SK-N-SH treated with all-trans-retinoic acid at 6 μM for 48 hours (cell line): ENCODE results near the gene GABBR1.

Experiments used
- RARB ChIP-seq: fragments of 250-450 bp; sonication (Bioruptor Pico); IDR thresholded peaks from 2 replicates; pipeline ENCODE4 v1.8.0; 2021; ENCODE audit warnings: mild to moderate bottlenecking, moderate library complexity
- TF ChIP-seq, protein P1 (sequence below): fragments of 250-450 bp; sonication (Bioruptor Pico); IDR thresholded peaks from 2 replicates; pipeline ENCODE4 v1.5.0; 2020; ENCODE audit warnings: mild to moderate bottlenecking, moderate library complexity
- TF ChIP-seq, protein P2 (sequence below): fragments of 250-450 bp; sonication (Bioruptor Pico); IDR thresholded peaks from 2 replicates; pipeline ENCODE4 v1.8.0; 2020; ENCODE audit warnings: mild to moderate bottlenecking, moderate library complexity, borderline replicate concordance

DNA sequence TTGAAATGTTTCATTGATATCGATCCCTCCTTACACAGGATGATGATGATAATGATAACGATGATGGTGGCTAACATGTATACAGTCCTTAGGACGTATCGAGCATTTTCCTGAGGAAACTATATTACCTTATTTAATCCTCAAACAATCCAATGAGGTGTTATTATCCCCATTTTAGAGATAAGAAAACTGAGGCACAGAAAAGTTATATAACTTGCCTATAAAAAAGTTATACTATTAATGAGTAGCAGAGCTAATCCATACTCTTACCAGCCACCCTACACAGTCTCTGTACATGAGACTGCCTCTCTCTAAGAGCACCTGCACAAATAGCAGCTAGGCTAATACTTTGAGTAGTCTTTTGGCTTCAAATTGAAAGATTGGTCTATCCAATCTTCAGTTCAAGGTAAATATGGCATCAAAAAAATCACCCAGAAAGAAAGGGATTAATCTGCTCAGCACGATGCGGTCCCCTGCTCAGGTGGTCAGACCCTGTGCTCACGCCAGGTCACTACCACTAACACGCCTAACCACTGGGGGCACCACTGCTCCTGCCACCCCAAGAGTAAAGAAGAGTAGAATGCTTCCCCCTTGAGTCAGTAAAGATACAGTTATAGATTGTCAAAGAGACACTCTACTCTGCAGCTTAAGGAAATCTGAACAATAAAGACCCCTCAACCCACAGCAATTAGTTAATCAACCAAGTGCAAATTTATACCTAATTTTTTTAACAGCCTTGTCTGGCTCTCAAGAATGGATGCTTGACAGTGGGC lies 15.0 kb downstream of the GABBR1 start:
- TF ChIP-seq, protein P1, sequence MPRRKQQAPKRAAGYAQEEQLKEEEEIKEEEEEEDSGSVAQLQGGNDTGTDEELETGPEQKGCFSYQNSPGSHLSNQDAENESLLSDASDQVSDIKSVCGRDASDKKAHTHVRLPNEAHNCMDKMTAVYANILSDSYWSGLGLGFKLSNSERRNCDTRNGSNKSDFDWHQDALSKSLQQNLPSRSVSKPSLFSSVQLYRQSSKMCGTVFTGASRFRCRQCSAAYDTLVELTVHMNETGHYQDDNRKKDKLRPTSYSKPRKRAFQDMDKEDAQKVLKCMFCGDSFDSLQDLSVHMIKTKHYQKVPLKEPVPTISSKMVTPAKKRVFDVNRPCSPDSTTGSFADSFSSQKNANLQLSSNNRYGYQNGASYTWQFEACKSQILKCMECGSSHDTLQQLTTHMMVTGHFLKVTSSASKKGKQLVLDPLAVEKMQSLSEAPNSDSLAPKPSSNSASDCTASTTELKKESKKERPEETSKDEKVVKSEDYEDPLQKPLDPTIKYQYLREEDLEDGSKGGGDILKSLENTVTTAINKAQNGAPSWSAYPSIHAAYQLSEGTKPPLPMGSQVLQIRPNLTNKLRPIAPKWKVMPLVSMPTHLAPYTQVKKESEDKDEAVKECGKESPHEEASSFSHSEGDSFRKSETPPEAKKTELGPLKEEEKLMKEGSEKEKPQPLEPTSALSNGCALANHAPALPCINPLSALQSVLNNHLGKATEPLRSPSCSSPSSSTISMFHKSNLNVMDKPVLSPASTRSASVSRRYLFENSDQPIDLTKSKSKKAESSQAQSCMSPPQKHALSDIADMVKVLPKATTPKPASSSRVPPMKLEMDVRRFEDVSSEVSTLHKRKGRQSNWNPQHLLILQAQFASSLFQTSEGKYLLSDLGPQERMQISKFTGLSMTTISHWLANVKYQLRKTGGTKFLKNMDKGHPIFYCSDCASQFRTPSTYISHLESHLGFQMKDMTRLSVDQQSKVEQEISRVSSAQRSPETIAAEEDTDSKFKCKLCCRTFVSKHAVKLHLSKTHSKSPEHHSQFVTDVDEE = no peak
- TF ChIP-seq RARB = no peak
- TF ChIP-seq, protein P2, sequence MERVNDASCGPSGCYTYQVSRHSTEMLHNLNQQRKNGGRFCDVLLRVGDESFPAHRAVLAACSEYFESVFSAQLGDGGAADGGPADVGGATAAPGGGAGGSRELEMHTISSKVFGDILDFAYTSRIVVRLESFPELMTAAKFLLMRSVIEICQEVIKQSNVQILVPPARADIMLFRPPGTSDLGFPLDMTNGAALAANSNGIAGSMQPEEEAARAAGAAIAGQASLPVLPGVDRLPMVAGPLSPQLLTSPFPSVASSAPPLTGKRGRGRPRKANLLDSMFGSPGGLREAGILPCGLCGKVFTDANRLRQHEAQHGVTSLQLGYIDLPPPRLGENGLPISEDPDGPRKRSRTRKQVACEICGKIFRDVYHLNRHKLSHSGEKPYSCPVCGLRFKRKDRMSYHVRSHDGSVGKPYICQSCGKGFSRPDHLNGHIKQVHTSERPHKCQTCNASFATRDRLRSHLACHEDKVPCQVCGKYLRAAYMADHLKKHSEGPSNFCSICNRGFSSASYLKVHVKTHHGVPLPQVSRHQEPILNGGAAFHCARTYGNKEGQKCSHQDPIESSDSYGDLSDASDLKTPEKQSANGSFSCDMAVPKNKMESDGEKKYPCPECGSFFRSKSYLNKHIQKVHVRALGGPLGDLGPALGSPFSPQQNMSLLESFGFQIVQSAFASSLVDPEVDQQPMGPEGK (CRISPR knock-in tag) = no peak
